A172 (cell line): ENCODE data around the gene HDGF. TPM values are rescaled to one million over a fixed set of nuclear protein-coding genes. Genes with fewer than 3 reads are reported as not detected.
A peak's percentile ranks its signal among the peaks of the same experiment; 100 is the strongest.

Experiments used
- DNase-seq: peaks from one replicate; pipeline ENCODE4 v3.0.0-alpha.2; 2015; ENCODE audit warnings: low spot score
- total RNA-seq: library from RNA; depleted of rRNA; stranded (reverse); fragments of >200 nt; shearing (Covaris generic); gene quantifications from 2 replicates; pipeline ENCODE4 v1.2.3, GENCODE V29; 2014; rRNA removed

HDGF gene
- total RNA-seq, 1 experiment from 2014 or later: 430 TPM

GRCh38 chr1:156698995-156699394, 52.5 kb downstream of the HDGF start:
- no peak for DNase-seq

GRCh38 chr1:156697481-156697880, 54.0 kb downstream of the HDGF start:
- no peak for DNase-seq

GRCh38 chr1:156696755-156697154, 54.7 kb downstream of the HDGF start:
- no peak for DNase-seq

- no peak for DNase-seq
Measured at GRCh38 chr1:156694690-156694962, 56.8 kb downstream of the HDGF start.

- peak; percentile 33 for DNase-seq
Measured at GRCh38 chr1:156693848-156694689, 57.4 kb downstream of the HDGF start.

- DNase-seq: no peak
Measured at GRCh38 chr1:156692925-156693847, 58.3 kb downstream of the HDGF start.

GRCh38 chr1:156692441-156692924, 59.0 kb downstream of the HDGF start:
- no peak for DNase-seq

Other genes with a start within 250 kb of the HDGF start
- 58.9 and 66.2 TPM in 2 replicates for gene IQGAP3, start 179.1 kb downstream of the HDGF start, total RNA-seq
- not detected in 2 replicates for gene TTC24, start 172.0 kb downstream of the HDGF start, total RNA-seq
- gene NAXE, start 159.9 kb downstream of the HDGF start, total RNA-seq: 174 and 204 TPM in 2 replicates
- 53.1 and 54.1 TPM in 2 replicates for gene GPATCH4, start 150.2 kb downstream of the HDGF start, total RNA-seq
- gene HAPLN2, start 132.3 kb downstream of the HDGF start, total RNA-seq: 0.26 TPM in 1 of 2 replicates, not detected in the other
- gene BCAN, start 109.6 kb downstream of the HDGF start, total RNA-seq: not detected in 2 replicates
- 60.4 and 105 TPM in 2 replicates for gene NES, start 74.3 kb downstream of the HDGF start, total RNA-seq
- gene CRABP2, start 46.1 kb downstream of the HDGF start, total RNA-seq: 5.4 and 6.3 TPM in 2 replicates
- gene METTL25B, start 23.2 kb downstream of the HDGF start, total RNA-seq: 4.9 and 5.7 TPM in 2 replicates
- gene ISG20L2, start 22.9 kb downstream of the HDGF start, total RNA-seq: 18.9 and 25.6 TPM in 2 replicates
- 133 and 138 TPM in 2 replicates for gene MRPL24, start 10.6 kb downstream of the HDGF start, total RNA-seq
- 40.3 and 51.5 TPM in 2 replicates for gene PRCC, start 15.9 kb upstream of the HDGF start, total RNA-seq
- gene SH2D2A, start 65.2 kb upstream of the HDGF start, total RNA-seq: 0.09 TPM in 1 of 2 replicates, not detected in the other
- gene INSRR, start 107.4 kb upstream of the HDGF start, total RNA-seq: not detected in 2 replicates
- gene NTRK1, start 109.2 kb upstream of the HDGF start, total RNA-seq: 0.16 and 0.24 TPM in 2 replicates
- 2.8 and 3.1 TPM in 2 replicates for gene PEAR1, start 142.0 kb upstream of the HDGF start, total RNA-seq
- not detected in 2 replicates for gene LRRC71, start 169.0 kb upstream of the HDGF start, total RNA-seq